H7 (cell line): ENCODE measurements around the gene FABP3. TPM values are rescaled to one million over a fixed set of nuclear protein-coding genes. Genes with fewer than 3 reads are reported as not detected.

ENCODE experiments used
- DNase-seq: peaks from one replicate; pipeline ENCODE4 v3.0.0; 2012
- H3K27me3 ChIP-seq: 2 replicates; pipeline ENCODE4 v1.6.0; 2011; ENCODE audit warnings: mild to moderate bottlenecking, low read length; ENCODE audit not compliant: control insufficient read depth, insufficient read depth
- H3K36me3 ChIP-seq: replicated peaks from 2 replicates; pipeline ENCODE4 v1.5.1; 2011; ENCODE audit warnings: low read length; ENCODE audit not compliant: control insufficient read depth, insufficient read depth
- H3K4me3 ChIP-seq: 2 replicates; pipeline ENCODE4 v1.5.1; 2011; ENCODE audit warnings: low read depth, mild to moderate bottlenecking, control low read depth, low read length, moderate library complexity; ENCODE audit not compliant: insufficient read depth
- total RNA-seq: library from RNA; depleted of rRNA; stranded (reverse); fragments of >200 nt; shearing (Covaris generic); gene quantifications from 2 replicates; pipeline ENCODE4 v1.2.3, GENCODE V29; 2014

FABP3 gene
- total RNA-seq, 1 experiment from 2014 or later = 14.4 TPM

DNA sequence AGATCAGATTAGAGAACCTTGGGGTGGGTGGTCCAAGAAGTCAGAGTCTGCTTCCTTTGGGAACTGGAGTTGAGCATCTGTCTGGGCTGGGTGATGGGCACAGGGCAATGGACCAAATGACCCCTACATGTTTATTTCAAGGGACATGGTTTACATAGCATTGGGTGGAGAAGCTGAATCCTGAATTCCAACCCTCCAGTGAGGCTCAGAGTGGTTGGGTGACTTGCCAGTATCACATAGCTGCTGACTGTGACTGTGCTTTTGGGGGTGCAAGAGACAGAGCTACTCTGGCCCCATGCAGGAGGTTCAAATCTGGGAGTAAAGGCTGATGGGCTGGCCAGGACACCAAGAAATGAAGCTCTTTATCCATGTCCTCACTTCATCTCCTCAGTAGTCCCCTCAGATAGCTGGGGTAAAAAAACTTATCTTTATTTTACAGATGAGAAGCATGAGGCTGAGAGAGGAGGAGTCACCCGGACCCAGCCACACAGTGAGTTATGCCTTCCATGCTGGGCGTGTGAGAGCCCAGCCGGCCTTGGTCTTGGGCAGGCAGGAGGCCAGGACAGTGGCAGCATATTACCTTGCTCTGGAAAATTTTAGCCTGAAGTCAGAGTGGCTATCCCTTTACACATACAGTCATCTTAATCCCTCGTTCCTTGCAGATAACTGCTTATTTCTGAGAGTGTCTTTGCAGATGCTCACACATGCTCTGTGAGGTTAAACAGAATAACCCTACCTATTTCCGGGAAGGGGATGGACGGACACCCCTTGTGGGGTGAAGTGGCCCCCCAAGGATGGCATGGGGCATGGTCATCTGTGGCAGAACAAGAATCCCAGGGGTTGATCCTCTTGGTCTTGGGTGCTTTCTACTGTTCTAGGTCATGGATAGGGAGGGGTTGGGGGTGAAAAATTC lies 37.3 kb upstream of the FABP3 start:
- H3K4me3 ChIP-seq = no peak overlapping the region
- DNase-seq = no peak
- no peaks in the 10 kb centered on the region for H3K36me3 ChIP-seq
- H3K27me3 ChIP-seq = peaks cover 4% of the 10 kb centered on the region

DNA sequence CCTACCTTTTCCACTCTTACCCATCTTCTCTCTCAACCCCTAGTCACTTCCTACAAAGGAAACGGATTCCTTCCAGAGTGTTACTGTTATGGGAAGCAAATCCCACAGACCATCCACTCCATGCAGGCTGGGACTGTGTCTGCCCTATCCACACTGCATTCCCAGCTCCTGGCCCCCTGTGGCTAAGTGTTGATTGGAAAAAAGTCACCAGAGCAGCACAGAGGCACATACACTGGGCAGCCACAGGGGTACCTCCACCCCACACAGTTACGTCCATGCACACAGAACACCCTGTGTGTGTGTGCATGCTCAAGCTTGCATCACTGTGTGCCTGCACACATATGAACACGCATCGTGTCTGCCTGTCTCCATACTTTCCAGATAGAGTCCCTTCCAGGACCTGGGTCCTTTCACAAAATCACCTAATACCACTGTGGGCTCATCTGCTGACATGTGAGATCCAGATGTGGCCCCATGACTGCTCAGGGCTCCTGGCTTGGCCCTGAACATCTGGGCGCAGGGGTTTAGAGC lies 36.0 kb upstream of the FABP3 start:
- no peaks in the 10 kb centered on the region for H3K36me3 ChIP-seq
- no peak overlapping the region for H3K4me3 ChIP-seq
- H3K27me3 ChIP-seq = peaks cover 4% of the 10 kb centered on the region
- peak; percentile 58 for DNase-seq

DNA sequence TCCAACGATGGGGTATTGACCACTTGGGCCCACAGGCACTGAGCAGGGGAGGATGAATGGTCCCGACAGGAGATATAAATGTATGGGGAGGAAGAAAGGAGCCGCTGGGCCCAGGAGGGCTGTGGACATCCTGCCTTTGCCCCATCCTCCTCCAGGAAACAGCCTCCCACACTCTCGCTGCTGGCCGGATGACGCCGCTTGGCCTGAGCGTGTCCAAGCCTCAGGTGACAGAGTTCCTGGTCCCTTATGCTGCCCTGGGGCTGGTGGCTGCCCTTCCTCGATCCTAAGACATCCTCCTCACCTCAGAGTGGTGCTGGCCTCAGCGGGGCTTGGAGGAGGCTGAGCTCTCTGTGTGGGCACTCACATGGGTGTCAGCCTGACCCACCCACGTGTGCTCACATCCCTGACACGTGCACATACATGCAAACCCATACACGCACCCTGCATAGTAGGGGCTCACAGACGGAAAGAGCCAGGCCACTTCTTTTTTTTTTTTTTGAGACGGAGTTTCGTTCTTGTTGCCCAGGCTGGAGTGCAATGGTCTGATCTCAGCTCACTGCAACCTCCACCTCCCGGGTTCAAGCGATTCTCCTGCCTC lies 34.3 kb upstream of the FABP3 start:
- no peak for DNase-seq
- H3K4me3 ChIP-seq = no peak overlapping the region
- H3K27me3 ChIP-seq = peaks cover 2% of the 10 kb centered on the region
- H3K36me3 ChIP-seq = no peaks in the 10 kb centered on the region

DNA sequence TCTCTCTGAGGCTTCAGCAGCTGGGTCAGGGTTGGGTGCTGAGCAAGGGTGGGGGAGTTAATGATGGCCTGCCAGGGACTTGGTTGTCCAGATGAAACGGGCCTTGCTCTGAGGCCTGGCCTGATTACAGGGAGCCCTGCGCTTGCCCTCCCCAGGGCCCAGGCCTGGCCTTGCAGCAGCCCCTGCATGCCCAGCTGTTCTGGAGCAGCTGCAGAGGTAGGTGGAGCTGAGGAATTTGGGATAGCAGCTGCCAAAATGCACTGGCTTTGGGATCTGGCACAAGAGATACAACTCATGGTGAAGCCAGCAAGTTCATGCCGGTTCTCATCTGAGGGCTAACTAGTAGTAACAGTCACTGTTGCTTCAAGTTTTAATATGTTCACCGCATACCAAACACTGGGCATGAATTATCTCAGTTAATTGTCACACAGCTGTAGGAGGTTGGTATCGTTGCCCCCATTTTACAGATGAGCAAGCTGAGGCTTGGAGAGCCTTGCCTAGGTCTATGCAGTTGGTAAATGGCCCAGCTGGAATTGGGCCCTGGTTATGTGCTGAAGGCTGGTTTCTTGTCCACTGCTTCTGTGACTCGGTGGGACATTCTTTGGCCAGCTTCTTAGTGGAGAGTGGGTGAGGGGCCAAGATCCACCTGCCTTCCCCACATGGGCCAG lies 32.8 kb upstream of the FABP3 start:
- Histone ChIP-seq H3K27me3 (no peaks in the 10 kb centered on the region; the same call in 1 of the 2 replicates), H3K36me3 (no peaks in the 10 kb centered on the region), H3K4me3 (no peak overlapping the region)
- peak; percentile 25 for DNase-seq

- Histone ChIP-seq H3K4me3 (no peak overlapping the region), H3K27me3 (no peaks in the 10 kb centered on the region), H3K36me3 (no peaks in the 10 kb centered on the region)
- DNase-seq = no peak
These were observed 28.4 kb upstream of the FABP3 start for GRCh38 chr1:31401241-31401640.

GRCh38 chr1:31400393-31400792 lies 27.5 kb upstream of the FABP3 start:
- Histone ChIP-seq H3K36me3 (no peaks in the 10 kb centered on the region), H3K4me3 (no peak overlapping the region), H3K27me3 (no peaks in the 10 kb centered on the region)
- DNase-seq = no peak

DNA sequence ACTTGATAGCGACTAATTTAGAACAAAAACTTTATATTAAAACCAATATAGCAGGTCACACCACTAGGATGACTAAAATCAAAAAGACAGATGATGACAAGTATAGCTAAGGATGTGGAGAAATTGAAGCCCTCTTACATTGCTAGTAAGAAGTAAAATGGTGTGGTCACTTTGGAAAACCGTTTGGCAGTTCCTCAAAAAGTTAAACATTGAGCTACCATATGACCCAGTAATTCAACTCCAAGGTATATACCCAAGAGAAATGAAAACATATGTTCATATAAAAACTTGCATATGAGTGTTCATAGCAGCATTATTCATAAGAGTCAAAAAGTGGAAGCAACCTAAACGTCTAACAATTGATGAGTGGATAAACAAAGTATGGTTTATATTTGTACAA lies 27.1 kb upstream of the FABP3 start:
- no peak for DNase-seq
- H3K27me3 ChIP-seq = no peaks in the 10 kb centered on the region

GRCh38 chr1:31398246-31398645 lies 25.4 kb upstream of the FABP3 start:
- no peaks in the 10 kb centered on the region for H3K27me3 ChIP-seq
- H3K4me3 ChIP-seq = no peak overlapping the region
- H3K36me3 ChIP-seq = no peaks in the 10 kb centered on the region
- DNase-seq = no peak

More for the DNA sequence above, 27.1 kb upstream of the FABP3 start:
- no peaks in the 10 kb centered on the region for H3K36me3 ChIP-seq
- H3K4me3 ChIP-seq = no peak overlapping the region

GRCh38 chr1:31397360-31398095 lies 24.7 kb upstream of the FABP3 start:
- Histone ChIP-seq H3K4me3 (no peak overlapping the region), H3K36me3 (no peaks in the 10 kb centered on the region), H3K27me3 (no peaks in the 10 kb centered on the region)
- no peak for DNase-seq

- DNase-seq = peak; percentile 56
- no peaks in the 10 kb centered on the region for H3K36me3 ChIP-seq
- H3K27me3 ChIP-seq = no peaks in the 10 kb centered on the region
- H3K4me3 ChIP-seq = no peak overlapping the region
These were observed 23.9 kb upstream of the FABP3 start for GRCh38 chr1:31396633-31397351.

- Histone ChIP-seq H3K4me3 (peak overlapping the region; percentile 41), H3K36me3 (no peaks in the 10 kb centered on the region), H3K27me3 (no peaks in the 10 kb centered on the region)
- peak; percentile 94 for DNase-seq
These were observed 21.8 kb upstream of the FABP3 start for GRCh38 chr1:31394584-31395193.

DNA sequence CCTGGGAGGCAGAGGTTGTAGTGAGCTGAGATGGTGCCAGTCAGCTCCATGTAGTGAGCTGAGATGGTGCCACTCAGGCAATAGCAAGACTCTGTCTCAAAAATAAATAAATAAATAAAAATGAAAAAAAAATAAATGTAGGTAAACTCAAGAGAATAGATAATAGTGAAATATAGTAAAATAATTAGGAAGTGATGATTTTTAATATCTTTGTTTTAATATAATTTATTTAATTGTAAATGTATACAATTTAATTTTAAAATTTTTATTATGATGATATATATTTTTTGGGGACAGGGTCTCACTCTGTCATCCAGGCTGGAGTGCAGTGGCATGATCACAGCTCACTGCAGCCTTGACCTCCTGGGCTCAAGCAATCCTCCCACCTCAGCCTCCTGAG lies 20.6 kb upstream of the FABP3 start:
- no peaks in the 10 kb centered on the region for H3K36me3 ChIP-seq
- no peak overlapping the region for H3K4me3 ChIP-seq
- DNase-seq = no peak
- no peaks in the 10 kb centered on the region for H3K27me3 ChIP-seq

DNA sequence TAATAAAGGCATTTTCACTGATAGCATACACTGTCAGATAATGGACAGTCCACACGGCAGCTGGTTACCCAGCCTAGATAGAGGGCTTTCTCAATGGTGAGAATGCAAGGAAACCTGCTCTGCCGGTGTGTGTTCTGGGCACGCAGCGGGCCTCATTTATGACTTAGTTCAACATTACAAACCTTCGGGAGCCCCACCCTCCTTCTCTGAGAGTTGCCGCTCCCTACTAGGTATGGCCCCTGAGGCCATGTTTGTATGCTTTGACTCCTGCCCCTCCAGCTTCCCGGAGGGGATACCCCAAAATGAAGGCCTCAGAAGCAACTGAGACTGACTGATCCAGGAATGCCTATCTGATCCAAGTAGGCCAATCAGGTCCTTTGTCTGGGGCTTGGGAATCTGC lies 17.2 kb upstream of the FABP3 start:
- H3K27me3 ChIP-seq = no peaks in the 10 kb centered on the region
- H3K4me3 ChIP-seq = no peak overlapping the region
- DNase-seq = no peak
- no peaks in the 10 kb centered on the region for H3K36me3 ChIP-seq
